OCI-LY1 (cell line): ENCODE data around the gene MAPRE3.

Source experiments
- EZH2 ChIP-seq: fragments of 200-600 bp; sonication (generic), shearing (Covaris generic); IDR thresholded peaks from 2 replicates; pipeline ENCODE4 v1.8.0; 2017; ENCODE audit warnings: borderline replicate concordance, mixed run types, mild to moderate bottlenecking, antibody characterized with exemption, low read length, moderate library complexity, mixed read lengths
- TF ChIP-seq, protein P1 (sequence below): fragments of 200-600 bp; sonication (generic), shearing (Covaris generic); IDR thresholded peaks from 2 replicates; pipeline ENCODE4 v1.5.1; 2017; ENCODE audit warnings: mild to moderate bottlenecking, antibody characterized with exemption, low read length, moderate library complexity, mixed read lengths

DNA sequence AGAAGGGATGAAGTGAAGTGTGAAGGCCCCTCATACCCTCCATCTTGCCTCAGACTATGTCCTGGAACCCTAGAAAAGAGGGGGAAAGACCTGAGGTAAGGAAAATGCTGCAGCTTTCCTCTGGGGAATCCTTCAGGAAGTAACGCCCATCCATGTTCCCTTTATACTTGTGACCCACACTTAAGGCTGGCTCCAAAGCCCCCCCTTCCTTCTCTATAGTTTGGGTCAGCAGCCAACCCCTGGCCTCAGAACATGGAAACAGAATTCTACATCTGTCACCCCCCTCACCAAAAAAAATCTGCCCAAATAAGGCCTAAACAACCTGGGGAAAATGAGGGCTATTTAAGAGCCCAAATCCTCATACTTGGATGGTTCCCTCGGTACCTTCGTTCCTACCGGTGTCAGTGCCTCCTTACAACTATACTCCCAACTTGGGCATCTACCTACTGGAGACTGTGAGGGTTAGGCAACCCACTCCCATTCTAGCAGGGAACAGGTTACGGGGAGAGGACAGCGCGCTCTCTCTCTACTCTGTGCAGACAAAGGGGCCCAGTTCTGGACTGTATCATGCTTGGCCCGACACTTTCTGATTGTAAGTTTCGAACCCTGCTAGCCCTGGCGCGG is 100.3 kb downstream of the MAPRE3 start:
- TF ChIP-seq, protein P1, sequence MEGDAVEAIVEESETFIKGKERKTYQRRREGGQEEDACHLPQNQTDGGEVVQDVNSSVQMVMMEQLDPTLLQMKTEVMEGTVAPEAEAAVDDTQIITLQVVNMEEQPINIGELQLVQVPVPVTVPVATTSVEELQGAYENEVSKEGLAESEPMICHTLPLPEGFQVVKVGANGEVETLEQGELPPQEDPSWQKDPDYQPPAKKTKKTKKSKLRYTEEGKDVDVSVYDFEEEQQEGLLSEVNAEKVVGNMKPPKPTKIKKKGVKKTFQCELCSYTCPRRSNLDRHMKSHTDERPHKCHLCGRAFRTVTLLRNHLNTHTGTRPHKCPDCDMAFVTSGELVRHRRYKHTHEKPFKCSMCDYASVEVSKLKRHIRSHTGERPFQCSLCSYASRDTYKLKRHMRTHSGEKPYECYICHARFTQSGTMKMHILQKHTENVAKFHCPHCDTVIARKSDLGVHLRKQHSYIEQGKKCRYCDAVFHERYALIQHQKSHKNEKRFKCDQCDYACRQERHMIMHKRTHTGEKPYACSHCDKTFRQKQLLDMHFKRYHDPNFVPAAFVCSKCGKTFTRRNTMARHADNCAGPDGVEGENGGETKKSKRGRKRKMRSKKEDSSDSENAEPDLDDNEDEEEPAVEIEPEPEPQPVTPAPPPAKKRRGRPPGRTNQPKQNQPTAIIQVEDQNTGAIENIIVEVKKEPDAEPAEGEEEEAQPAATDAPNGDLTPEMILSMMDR: no peak
- TF ChIP-seq EZH2: no peak
